Hair follicular keratinocyte (primary cell): ENCODE results near the gene CDK5R1. TPM values are rescaled to one million over a fixed set of nuclear protein-coding genes. Genes with fewer than 3 reads are reported as not detected.

Experiments
- total RNA-seq: library from RNA; depleted of rRNA; stranded (reverse); fragments of >200 nt; gene quantifications from 2 replicates; pipeline ENCODE4 v1.2.3, GENCODE V29; 2015

CDK5R1 gene
- total RNA-seq: 5.6 and 7.4 TPM in 2 replicates

DNA sequence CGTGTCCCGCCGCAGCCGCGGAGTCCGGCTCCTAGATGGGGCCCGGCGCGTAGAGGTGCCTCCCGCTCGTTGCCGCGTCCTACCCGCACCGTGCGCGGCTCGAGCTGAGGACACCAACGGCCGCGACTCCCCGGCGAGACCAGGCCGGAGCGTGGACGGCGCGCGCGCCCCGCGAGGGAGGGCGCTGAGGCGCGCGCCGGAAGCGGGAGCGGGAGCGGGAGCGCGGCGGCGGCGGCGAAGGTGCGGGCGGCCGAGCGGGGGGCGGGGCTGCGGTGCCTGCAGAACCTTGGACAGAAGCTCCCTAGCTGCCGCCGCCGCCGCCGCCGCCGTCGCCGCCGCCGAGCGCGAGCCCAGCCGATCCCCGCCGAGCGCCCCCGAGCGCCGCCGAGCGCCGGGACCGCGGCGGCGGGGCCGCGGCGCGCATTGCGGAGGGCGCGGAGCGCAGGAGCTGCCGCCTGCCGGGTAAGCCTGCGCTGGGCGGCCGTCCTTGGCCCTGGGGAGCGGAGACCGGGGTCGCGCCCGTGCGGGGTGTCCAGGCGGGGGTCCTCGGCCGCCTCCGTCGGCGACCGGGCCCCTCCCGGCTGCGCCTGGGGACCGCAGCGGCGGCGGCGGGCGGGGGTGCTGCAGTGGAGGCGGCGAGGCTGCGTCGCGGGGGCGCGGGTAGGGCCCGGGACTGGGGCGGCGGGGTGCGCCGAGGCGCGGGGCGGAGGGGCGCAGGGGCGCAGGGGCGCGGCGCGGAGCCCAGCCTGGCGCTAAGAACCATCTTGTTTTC lies at the start of gene CDK5R1:
Gene CDK5R1, plus strand, starts transcription at position 293 of the 772 bp plus-strand sequence. CDS start 628 bp downstream, outside the sequence.

DNA sequence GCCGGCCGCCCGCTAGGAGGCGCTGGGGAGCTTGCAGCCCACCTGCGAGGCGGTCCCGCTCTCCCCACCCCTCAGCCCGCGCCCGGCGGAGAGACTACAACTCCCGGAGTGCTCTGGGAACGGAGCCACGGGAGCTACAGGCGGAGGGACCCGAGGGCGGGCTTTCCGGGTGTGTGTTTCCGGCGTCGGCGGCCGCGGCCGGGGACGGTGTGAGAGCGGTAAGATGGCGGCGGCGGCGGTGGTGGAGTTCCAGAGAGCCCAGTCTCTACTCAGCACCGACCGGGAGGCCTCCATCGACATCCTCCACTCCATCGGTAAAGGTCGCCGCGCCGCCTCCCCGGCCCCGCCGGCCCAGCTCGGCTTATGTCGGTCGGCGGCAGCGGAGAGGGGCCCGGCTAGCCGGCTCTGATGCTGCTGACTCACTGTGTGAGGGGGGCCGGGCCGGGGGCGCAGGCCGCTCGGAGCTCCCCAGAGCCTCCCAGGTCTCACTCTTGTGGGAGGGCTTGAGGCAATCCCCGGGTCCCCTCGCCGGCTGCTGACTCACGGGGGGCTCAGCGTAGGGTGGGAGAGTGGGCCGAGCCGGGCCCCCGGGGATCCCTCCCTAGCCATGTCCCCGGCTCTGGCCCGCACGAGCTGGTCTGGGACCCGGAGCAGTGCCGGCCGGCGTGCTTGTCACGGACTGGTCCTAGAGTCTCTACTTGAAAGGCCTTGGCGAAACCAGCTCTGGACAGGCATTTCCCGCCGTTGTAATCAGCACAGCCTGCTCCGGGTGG lies 42.3 kb upstream of the CDK5R1 start, which contains the start of gene PSMD11:
Gene PSMD11, plus strand, starts transcription at position 210 of the 773 bp plus-strand sequence. Its CDS starts 14 bp downstream, at position 224.

Other genes starting within 250 kb of the CDK5R1 start
- not detected in 2 replicates for gene RHBDL3, start 221.2 kb upstream of the CDK5R1 start, total RNA-seq
- gene C17orf75, start 144.8 kb upstream of the CDK5R1 start, total RNA-seq: 12.6 and 14.1 TPM in 2 replicates
- gene ZNF207, start 136.8 kb upstream of the CDK5R1 start, total RNA-seq: 88.3 and 99.7 TPM in 2 replicates
- 72.6 and 105 TPM in 2 replicates for gene PSMD11, start 42.5 kb upstream of the CDK5R1 start, total RNA-seq